BJ (cell line): Measurements from ENCODE around the gene RNF144B. TPM values are rescaled to one million over a fixed set of nuclear protein-coding genes. Genes with fewer than 3 reads are reported as not detected.

Experiments
- CTCF ChIA-PET: fragments of 350-600 bp; formaldehyde crosslinking; extraction: SDS; loops from one replicate; lab custom pipeline; 2021; ENCODE audit warnings: antibody characterized with exemption, inconsistent platforms; lab: Yijun Ruan, JAX
- POLR2A ChIA-PET: fragments of 300-600 bp; sonication (Branson Sonifier 250); formaldehyde crosslinking; extraction: SDS; loops from one replicate; lab custom pipeline; 2021; ENCODE audit warnings: antibody characterized with exemption; lab: Charles Lee
- DNase-seq: peaks from one replicate; pipeline ENCODE4 v3.0.0-alpha.2; 2011; ENCODE audit warnings: low read depth
- H3K27me3 ChIP-seq: 2 replicates; pipeline ENCODE4 v1.6.0; 2011; ENCODE audit warnings: low read length; ENCODE audit not compliant: control insufficient read depth, insufficient read depth
- H3K36me3 ChIP-seq: 2 replicates; pipeline ENCODE4 v1.5.1; 2011; ENCODE audit warnings: low read length; ENCODE audit not compliant: control insufficient read depth, insufficient read depth
- H3K4me3 ChIP-seq: 2 replicates; pipeline ENCODE4 v1.5.1; 2011; ENCODE audit warnings: low read depth, mild to moderate bottlenecking, control low read depth, low read length
- polyA plus RNA-seq: library from polyadenylated mRNA; depleted of rRNA; stranded (reverse); fragments of >200 nt; gene quantifications from 2 replicates; pipeline ENCODE4 v1.2.3, GENCODE V29; 2011
- TF ChIP-seq, protein P1 (sequence below): IDR thresholded peaks from 2 replicates; pipeline ENCODE4 v1.5.1; 2011; ENCODE audit warnings: low read depth, mild to moderate bottlenecking, control low read depth, inconsistent platforms, low read length, moderate library complexity; ENCODE audit not compliant: insufficient read depth

The RNF144B gene
- polyA plus RNA-seq, 1 experiment, result 1.4 TPM

- Histone ChIP-seq H3K4me3 (no peak overlapping the region), H3K36me3 (no peaks in the 10 kb centered on the region), H3K27me3 (no peaks in the 10 kb centered on the region)
- DNase-seq, result no peak
- TF ChIP-seq, protein P1, sequence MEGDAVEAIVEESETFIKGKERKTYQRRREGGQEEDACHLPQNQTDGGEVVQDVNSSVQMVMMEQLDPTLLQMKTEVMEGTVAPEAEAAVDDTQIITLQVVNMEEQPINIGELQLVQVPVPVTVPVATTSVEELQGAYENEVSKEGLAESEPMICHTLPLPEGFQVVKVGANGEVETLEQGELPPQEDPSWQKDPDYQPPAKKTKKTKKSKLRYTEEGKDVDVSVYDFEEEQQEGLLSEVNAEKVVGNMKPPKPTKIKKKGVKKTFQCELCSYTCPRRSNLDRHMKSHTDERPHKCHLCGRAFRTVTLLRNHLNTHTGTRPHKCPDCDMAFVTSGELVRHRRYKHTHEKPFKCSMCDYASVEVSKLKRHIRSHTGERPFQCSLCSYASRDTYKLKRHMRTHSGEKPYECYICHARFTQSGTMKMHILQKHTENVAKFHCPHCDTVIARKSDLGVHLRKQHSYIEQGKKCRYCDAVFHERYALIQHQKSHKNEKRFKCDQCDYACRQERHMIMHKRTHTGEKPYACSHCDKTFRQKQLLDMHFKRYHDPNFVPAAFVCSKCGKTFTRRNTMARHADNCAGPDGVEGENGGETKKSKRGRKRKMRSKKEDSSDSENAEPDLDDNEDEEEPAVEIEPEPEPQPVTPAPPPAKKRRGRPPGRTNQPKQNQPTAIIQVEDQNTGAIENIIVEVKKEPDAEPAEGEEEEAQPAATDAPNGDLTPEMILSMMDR, result no peak
- POLR2A ChIA-PET, result no interaction called here
- CTCF ChIA-PET, result interaction anchor here (1.1 to 1.6 kb wide), 2 partner anchors 21 to 159 kb away, joined by 4 to 5 read pairs; no protein-coding TSS in a partner anchor
Observed at GRCh38 chr6:18343741-18344140, 43.4 kb upstream of the RNF144B start.

- no peaks in the 10 kb centered on the region for H3K36me3 ChIP-seq
- CTCF ChIA-PET, result interaction anchor here (0.8 to 1.6 kb wide), 6 partner anchors 12 to 141 kb away, joined by 3 to 5 read pairs (median 4); no protein-coding TSS in a partner anchor
- POLR2A ChIA-PET, result no interaction called here
- TF ChIP-seq, protein P1, result no peak
- no peaks in the 10 kb centered on the region for H3K27me3 ChIP-seq
- no peak for DNase-seq
- no peak overlapping the region for H3K4me3 ChIP-seq
Observed at GRCh38 chr6:18347021-18347577, 40.1 kb upstream of the RNF144B start.

DNA sequence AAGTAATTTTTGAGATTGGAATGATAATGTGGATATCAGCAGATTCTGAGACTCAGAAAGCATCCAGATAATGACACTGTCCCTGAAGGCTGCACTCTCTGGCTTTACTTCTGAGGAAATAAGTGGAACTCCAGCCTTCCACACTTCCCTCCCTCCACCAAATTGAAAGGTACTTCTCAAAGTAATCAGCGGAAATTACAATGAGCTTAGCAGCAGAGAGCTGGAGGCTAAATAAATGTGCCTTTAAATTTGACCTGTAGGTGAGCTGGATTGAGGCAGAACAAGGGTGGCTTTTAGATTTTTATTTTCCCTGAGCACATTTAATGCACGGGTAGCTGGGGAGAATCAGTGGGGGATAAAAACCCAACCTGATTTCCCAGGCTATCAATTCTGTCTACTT is 39.3 kb upstream of the RNF144B start:
- TF ChIP-seq, protein P1, result no peak
- H3K4me3 ChIP-seq, result no peak overlapping the region
- ChIA-PET POLR2A (no interaction called here), CTCF (interaction anchor here (1.1 to 1.6 kb wide), 2 partner anchors 11 to 24 kb away, joined by 4 to 5 read pairs; no protein-coding TSS in a partner anchor)
- no peaks in the 10 kb centered on the region for H3K36me3 ChIP-seq
- no peak for DNase-seq
- H3K27me3 ChIP-seq, result no peaks in the 10 kb centered on the region

- ChIA-PET POLR2A (no interaction called here), CTCF (interaction anchor here (0.9 to 2.1 kb wide), 3 partner anchors 10 to 156 kb away, joined by 3 to 6 read pairs (median 4); no protein-coding TSS in a partner anchor)
- no peak overlapping the region for H3K4me3 ChIP-seq
- TF ChIP-seq, protein P1, result no peak
- H3K36me3 ChIP-seq, result no peaks in the 10 kb centered on the region
- no peak for DNase-seq
- H3K27me3 ChIP-seq, result no peaks in the 10 kb centered on the region
Observed at GRCh38 chr6:18349386-18349785, 37.8 kb upstream of the RNF144B start.

- TF ChIP-seq, protein P1, result no peak
- no peak for DNase-seq
- ChIA-PET CTCF (interaction anchor here (1.0 to 2.1 kb wide), 2 partner anchors 9 to 155 kb away, joined by 3 to 6 read pairs; no protein-coding TSS in a partner anchor), POLR2A (no interaction called here)
- no peaks in the 10 kb centered on the region for H3K27me3 ChIP-seq
- H3K36me3 ChIP-seq, result no peaks in the 10 kb centered on the region
- no peak overlapping the region for H3K4me3 ChIP-seq
Observed at GRCh38 chr6:18350271-18350670, 36.9 kb upstream of the RNF144B start.
